ENCODE data around the gene LGALS3BP.

DNA sequence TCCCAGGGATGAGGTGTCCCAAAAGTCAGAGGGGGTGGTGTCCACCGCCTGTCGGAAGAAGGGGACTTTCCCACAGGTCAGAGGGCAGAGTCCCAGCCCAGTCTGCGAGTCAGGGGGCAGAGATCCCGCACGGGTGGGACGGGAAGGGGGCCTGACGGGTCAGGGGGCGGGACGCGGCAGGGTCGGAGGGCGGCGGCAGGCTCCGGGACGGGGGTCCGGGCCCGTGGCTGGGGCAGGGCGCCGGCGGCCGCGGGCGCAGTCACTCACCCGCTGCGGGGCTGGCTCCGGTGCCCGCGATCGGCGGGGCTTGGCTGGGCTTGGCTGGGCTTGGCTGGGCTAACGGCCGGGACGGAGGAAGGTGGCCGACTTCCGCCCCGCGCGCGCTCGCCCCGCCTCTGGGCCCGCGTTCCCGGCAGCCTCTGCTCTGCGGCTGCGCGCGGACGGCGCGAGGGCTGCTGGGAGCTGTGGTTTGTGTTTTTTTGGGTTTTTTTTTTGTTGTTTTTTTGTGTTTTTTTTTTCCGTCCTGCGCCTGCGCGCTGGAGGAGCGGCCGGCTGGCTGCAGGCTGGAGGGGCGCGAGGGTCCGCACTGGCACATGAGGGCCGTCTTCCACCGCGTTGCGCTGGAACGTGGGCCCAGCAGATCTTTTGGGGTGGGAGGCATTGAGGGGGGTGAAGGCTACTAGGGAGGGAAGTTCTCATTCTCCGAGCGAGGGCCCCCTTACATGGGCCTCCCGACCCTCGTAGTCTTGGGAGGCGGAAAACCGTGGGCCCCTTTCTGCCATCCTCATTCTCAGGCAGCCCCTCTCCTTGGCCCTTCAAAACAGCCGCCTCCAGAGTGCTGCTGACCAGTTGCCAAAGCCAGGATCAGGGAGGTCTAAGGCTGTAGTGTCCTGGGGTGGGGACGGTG lies 29.9 kb upstream of the LGALS3BP start, which contains the start of gene CANT1:
- TF ChIP-seq, protein P1, sequence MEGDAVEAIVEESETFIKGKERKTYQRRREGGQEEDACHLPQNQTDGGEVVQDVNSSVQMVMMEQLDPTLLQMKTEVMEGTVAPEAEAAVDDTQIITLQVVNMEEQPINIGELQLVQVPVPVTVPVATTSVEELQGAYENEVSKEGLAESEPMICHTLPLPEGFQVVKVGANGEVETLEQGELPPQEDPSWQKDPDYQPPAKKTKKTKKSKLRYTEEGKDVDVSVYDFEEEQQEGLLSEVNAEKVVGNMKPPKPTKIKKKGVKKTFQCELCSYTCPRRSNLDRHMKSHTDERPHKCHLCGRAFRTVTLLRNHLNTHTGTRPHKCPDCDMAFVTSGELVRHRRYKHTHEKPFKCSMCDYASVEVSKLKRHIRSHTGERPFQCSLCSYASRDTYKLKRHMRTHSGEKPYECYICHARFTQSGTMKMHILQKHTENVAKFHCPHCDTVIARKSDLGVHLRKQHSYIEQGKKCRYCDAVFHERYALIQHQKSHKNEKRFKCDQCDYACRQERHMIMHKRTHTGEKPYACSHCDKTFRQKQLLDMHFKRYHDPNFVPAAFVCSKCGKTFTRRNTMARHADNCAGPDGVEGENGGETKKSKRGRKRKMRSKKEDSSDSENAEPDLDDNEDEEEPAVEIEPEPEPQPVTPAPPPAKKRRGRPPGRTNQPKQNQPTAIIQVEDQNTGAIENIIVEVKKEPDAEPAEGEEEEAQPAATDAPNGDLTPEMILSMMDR (optimal IDR thresholded peaks at IDR 0.05 in 1 of 3, IDR thresholded peaks at IDR 0.05 in 1 of 3, conservative IDR thresholded peaks at IDR 0.05 in 1 of 3; ENCODE audit: extremely low read depth in 1 of 3, insufficient read depth in 2 of 3, low read length in 3 of 3), result no peak
- no peak for TF ChIP-seq EZH2 (IDR thresholded peaks at IDR 0.05; ENCODE audit: low read length)
